WTC11 (cell line): Measurements from ENCODE around the gene SESTD1.

Experiments used
- ATF6 ChIP-seq: sonication (generic); formaldehyde crosslinking; IDR thresholded peaks from 2 replicates; pipeline ENCODE4 v1.8.1; 2023; ENCODE audit warnings: mild to moderate bottlenecking, missing genetic modification reagents
- CREM ChIP-seq: sonication (generic); formaldehyde crosslinking; IDR thresholded peaks from 2 replicates; pipeline ENCODE4 v1.8.1; 2022; ENCODE audit warnings: mild to moderate bottlenecking, missing genetic modification reagents, moderate library complexity
- CTCF ChIP-seq: fragments of 200-600 bp; IDR thresholded peaks from 2 replicates; pipeline ENCODE4 v1.8.0; 2022; ENCODE audit warnings: antibody characterized with exemption
- E2F1 ChIP-seq: sonication (generic); formaldehyde crosslinking; IDR thresholded peaks from 2 replicates; pipeline ENCODE4 v1.8.0; 2022; ENCODE audit warnings: mild to moderate bottlenecking, missing genetic modification reagents
- ETV6 ChIP-seq: sonication (generic); formaldehyde crosslinking; IDR thresholded peaks from 2 replicates; pipeline ENCODE4 v1.8.1; 2022; ENCODE audit warnings: mild to moderate bottlenecking, missing genetic modification reagents
- NR2C2 ChIP-seq: sonication (generic); formaldehyde crosslinking; IDR thresholded peaks from 2 replicates; pipeline ENCODE4 v1.8.0; 2022; ENCODE audit warnings: mild to moderate bottlenecking, missing genetic modification reagents
- NR3C1 ChIP-seq: sonication (generic); formaldehyde crosslinking; conservative IDR thresholded peaks from 2 replicates; pipeline ENCODE4 v1.8.1; 2023; ENCODE audit warnings: low read depth, mild to moderate bottlenecking, missing genetic modification reagents
- SOX15 ChIP-seq: fragments of 250-450 bp; sonication (Bioruptor Pico); IDR thresholded peaks from 2 replicates; pipeline ENCODE4 v1.9.0; 2021; ENCODE audit warnings: mild to moderate bottlenecking
- SP1 ChIP-seq: sonication (generic); formaldehyde crosslinking; conservative IDR thresholded peaks from 2 replicates; pipeline ENCODE4 v1.8.1; 2022; ENCODE audit warnings: missing genetic modification reagents
- ZNF263 ChIP-seq: sonication (generic); formaldehyde crosslinking; IDR thresholded peaks from 2 replicates; pipeline ENCODE4 v1.8.1; 2022; ENCODE audit warnings: low read depth, mild to moderate bottlenecking, moderate library complexity, missing genetic modification reagents

- TF ChIP-seq CTCF, result no peak
- no peak for TF ChIP-seq E2F1 (CRISPR knock-in tag)
- TF ChIP-seq ATF6 (CRISPR knock-in tag), result no peak
- no peak for TF ChIP-seq SP1 (CRISPR knock-in tag)
- no peak for TF ChIP-seq ETV6 (CRISPR knock-in tag)
- no peak for TF ChIP-seq CREM (CRISPR knock-in tag)
- no peak for TF ChIP-seq SOX15
- no peak for TF ChIP-seq NR3C1 (CRISPR knock-in tag)
- no peak for TF ChIP-seq ZNF263
- TF ChIP-seq NR2C2 (CRISPR knock-in tag), result no peak
Measured at GRCh38 chr2:179265082-179265510, 464 bp upstream of the SESTD1 start.
